Measurements from ENCODE around the gene EDNRA.

The EDNRA gene

DNA sequence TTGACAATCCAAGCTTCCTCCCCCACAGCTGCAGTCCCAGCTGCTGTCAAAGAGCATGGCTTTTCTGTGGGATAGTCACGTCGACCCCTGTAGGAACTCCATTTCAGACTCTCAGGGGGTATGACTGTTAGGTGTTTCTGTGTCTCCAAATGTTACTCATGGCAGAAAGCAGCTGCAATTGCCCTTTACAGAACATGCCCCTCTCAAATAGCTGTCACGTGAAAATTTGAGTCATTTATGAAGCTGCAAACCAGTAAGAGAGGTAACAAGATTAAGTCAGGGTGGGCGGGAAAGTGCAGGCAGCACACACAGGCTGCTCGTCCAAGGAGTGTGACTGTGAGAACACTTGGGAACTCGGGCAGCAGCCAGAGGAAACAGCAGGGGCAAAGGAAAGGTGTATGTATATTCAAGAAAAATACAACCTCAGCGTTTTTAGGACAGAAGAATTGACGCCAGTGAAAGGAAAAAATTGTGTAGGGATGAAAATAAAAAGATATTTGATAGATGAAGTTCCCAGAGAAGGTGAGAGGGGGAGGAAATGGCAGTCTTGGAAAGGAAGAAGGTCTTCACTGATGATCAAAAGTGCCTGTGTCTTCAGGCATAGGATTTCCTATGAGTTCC, 69.8 kb downstream of the EDNRA start:
- TF ChIP-seq, protein P1, sequence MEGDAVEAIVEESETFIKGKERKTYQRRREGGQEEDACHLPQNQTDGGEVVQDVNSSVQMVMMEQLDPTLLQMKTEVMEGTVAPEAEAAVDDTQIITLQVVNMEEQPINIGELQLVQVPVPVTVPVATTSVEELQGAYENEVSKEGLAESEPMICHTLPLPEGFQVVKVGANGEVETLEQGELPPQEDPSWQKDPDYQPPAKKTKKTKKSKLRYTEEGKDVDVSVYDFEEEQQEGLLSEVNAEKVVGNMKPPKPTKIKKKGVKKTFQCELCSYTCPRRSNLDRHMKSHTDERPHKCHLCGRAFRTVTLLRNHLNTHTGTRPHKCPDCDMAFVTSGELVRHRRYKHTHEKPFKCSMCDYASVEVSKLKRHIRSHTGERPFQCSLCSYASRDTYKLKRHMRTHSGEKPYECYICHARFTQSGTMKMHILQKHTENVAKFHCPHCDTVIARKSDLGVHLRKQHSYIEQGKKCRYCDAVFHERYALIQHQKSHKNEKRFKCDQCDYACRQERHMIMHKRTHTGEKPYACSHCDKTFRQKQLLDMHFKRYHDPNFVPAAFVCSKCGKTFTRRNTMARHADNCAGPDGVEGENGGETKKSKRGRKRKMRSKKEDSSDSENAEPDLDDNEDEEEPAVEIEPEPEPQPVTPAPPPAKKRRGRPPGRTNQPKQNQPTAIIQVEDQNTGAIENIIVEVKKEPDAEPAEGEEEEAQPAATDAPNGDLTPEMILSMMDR (IDR thresholded peaks at IDR 0.05): no peak
- no peaks in the 10 kb centered on the region for H3K36me3 ChIP-seq
- no peak overlapping the region for H3K4me3 ChIP-seq (ENCODE audit: low read depth in 1 of 2, low read length in 1 of 2)
- no peak overlapping the region for H3K27ac ChIP-seq
- H3K9me3 ChIP-seq: no peaks in the 10 kb centered on the region
- no peaks in the 10 kb centered on the region for H3K27me3 ChIP-seq
- H3K4me1 ChIP-seq (ENCODE audit: control insufficient read depth in 1 of 2, insufficient read depth in 1 of 2, low read depth in 1 of 2, low read length in 1 of 2): no peaks in the 10 kb centered on the region

DNA sequence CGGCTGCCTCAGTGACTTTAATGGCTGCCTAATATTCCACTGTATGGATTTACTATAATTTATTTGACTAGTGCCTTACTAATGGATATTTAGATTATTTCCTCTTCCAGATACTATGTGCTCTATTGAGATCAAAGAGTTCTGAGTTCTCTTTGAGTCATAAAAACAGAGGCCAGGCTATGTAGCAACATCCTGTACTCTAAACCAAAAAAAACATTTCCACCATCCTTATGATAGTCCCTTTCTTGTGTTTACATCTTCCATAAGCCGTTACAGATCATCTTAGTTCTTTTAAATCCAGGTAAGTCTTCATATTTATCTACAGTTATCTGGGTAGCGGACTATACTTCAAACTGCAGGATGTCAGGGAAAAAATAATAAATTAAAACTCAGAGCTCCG, 79.7 kb downstream of the EDNRA start:
- Histone ChIP-seq H3K4me1 (ENCODE audit: control insufficient read depth in 1 of 2, insufficient read depth in 1 of 2, low read depth in 1 of 2, low read length in 1 of 2) (no peaks in the 10 kb centered on the region), H3K36me3 (no peaks in the 10 kb centered on the region), H3K27ac (no peak overlapping the region), H3K9me3 (no peaks in the 10 kb centered on the region), H3K27me3 (no peaks in the 10 kb centered on the region), H3K4me3 (ENCODE audit: low read depth in 1 of 2, low read length in 1 of 2) (no peak overlapping the region)
- TF ChIP-seq, protein P1 (IDR thresholded peaks at IDR 0.05): no peak

DNA sequence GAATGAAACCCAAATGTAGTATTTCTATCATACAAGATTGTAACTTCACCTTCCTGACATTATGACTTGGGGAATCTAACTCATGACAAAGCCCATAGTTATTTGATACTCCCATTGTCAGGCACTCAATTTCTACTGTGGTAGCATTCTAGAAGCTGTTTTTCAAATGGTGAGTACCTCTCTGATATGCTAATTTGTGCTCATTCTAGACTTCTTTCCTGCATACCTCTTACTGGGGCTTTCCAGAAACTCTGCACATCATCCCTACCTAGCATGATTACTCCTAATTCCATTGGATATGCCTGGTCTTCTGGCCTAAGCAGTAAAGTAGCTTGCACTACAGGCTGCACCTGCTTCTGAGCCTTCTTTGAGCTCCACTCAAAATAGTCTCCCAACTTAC, 85.9 kb downstream of the EDNRA start:
- Histone ChIP-seq H3K27ac (no peak overlapping the region), H3K4me3 (ENCODE audit: low read depth in 1 of 2, low read length in 1 of 2) (no peak overlapping the region), H3K9me3 (no peaks in the 10 kb centered on the region), H3K27me3 (no peaks in the 10 kb centered on the region), H3K36me3 (no peaks in the 10 kb centered on the region), H3K4me1 (ENCODE audit: control insufficient read depth in 1 of 2, insufficient read depth in 1 of 2, low read depth in 1 of 2, low read length in 1 of 2) (no peaks in the 10 kb centered on the region)
- TF ChIP-seq, protein P1 (IDR thresholded peaks at IDR 0.05): no peak

DNA sequence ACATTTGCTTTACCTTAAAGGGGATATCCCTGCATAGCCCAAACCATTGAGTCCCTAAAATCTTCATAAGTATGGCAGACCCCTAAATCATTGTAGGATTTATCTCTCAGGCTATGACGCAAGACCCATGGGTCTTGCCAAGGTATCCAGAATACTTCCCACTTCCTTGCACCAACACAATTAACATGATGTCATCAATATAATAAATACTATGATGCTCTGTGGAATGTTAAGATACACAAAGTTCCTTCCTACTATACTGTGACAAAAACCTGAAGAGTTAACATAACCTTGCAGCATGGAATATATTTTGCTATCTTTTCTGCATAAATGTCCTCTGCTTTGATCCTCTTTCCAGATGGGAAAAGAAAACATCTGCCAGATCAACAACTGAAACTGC, 86.4 kb downstream of the EDNRA start:
- Histone ChIP-seq H3K4me3 (ENCODE audit: low read depth in 1 of 2, low read length in 1 of 2) (no peak overlapping the region), H3K27ac (no peak overlapping the region), H3K27me3 (no peaks in the 10 kb centered on the region), H3K36me3 (no peaks in the 10 kb centered on the region), H3K4me1 (ENCODE audit: control insufficient read depth in 1 of 2, insufficient read depth in 1 of 2, low read depth in 1 of 2, low read length in 1 of 2) (no peaks in the 10 kb centered on the region), H3K9me3 (no peaks in the 10 kb centered on the region)
- TF ChIP-seq, protein P1 (IDR thresholded peaks at IDR 0.05): no peak

DNA sequence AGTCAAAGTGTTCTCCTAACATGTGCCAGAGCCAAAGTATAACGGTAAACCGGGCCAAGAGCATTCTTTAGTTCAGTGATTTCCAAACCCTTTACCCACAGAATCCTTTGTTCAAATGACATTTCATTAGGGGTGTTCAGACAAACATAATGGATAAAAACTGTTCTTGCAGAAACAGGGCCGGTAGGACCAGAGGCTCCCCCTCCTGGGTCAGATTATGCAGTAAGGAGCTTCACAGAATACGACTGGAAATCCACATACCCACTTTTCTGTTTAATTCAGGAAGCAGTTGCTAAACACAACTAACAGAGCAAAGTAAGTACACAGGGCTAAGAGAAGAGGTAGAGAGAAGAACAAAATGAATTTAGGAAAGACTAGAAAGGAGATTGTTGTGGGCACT, 89.7 kb downstream of the EDNRA start:
- H3K27ac ChIP-seq: no peak overlapping the region
- no peaks in the 10 kb centered on the region for H3K27me3 ChIP-seq
- no peaks in the 10 kb centered on the region for H3K4me1 ChIP-seq (ENCODE audit: control insufficient read depth in 1 of 2, insufficient read depth in 1 of 2, low read depth in 1 of 2, low read length in 1 of 2)
- H3K36me3 ChIP-seq: no peaks in the 10 kb centered on the region
- no peaks in the 10 kb centered on the region for H3K9me3 ChIP-seq
- TF ChIP-seq, protein P1 (IDR thresholded peaks at IDR 0.05): no peak
- H3K4me3 ChIP-seq (ENCODE audit: low read depth in 1 of 2, low read length in 1 of 2): no peak overlapping the region

Data from neutrophil (primary cell).